ENCODE measurements around the gene CHST6.
"Not testable (repeated sequence)": the region's sequence is repeated elsewhere in the genome, so short reads cannot be mapped to it uniquely, and the experiment has no call there.

Gene CHST6

GRCh38 chr16:75472908-75473877 is 22.0 kb downstream of the CHST6 start:
- no peak for DNase-seq (ENCODE audit: extremely low read depth, low read depth)
- no peak for TF ChIP-seq CTCF (IDR thresholded peaks at IDR 0.05; ENCODE audit: low read depth, low read length, missing control alignments)
- no peak overlapping the region for H3K4me3 ChIP-seq (replicated peaks; ENCODE audit: low read depth, low read length)

- peak; percentile 42 for DNase-seq (ENCODE audit: extremely low read depth, low read depth)
- peak; percentile 71 for TF ChIP-seq CTCF (IDR thresholded peaks at IDR 0.05; ENCODE audit: low read depth, low read length, missing control alignments)
- no peak overlapping the region for H3K4me3 ChIP-seq (replicated peaks; ENCODE audit: low read depth, low read length)
These were observed 23.3 kb downstream of the CHST6 start for GRCh38 chr16:75471723-75472633.

GRCh38 chr16:75466760-75467159 is 28.5 kb downstream of the CHST6 start:
- TF ChIP-seq CTCF (IDR thresholded peaks at IDR 0.05; ENCODE audit: low read depth, low read length, missing control alignments): no peak
- no peak for DNase-seq (ENCODE audit: extremely low read depth, low read depth)

GRCh38 chr16:75464122-75464918 is 30.9 kb downstream of the CHST6 start, which contains the start of gene TMEM170A:
TMEM170A (minus strand) TSS chr16:75464689; CDS start chr16:75464600, 89 bp downstream.
- peak; percentile 100 for TF ChIP-seq CTCF (IDR thresholded peaks at IDR 0.05; ENCODE audit: low read depth, low read length, missing control alignments)
- H3K4me3 ChIP-seq (replicated peaks; ENCODE audit: low read depth, low read length): peak within 1 kb of the TSS; percentile 80
- peak; percentile 94 for DNase-seq (ENCODE audit: extremely low read depth, low read depth)

More at GRCh38 chr16:75466760-75467159, 28.5 kb downstream of the CHST6 start:
- no peak overlapping the region for H3K4me3 ChIP-seq (replicated peaks; ENCODE audit: low read depth, low read length)

- DNase-seq (ENCODE audit: extremely low read depth, low read depth): not testable (repeated sequence)
These were observed 31.7 kb downstream of the CHST6 start for GRCh38 chr16:75463389-75464121.

GRCh38 chr16:75462806-75463205 is 32.4 kb downstream of the CHST6 start:
- no peak for TF ChIP-seq CTCF (IDR thresholded peaks at IDR 0.05; ENCODE audit: low read depth, low read length, missing control alignments)
- DNase-seq (ENCODE audit: extremely low read depth, low read depth): no peak
- H3K4me3 ChIP-seq (replicated peaks; ENCODE audit: low read depth, low read length): peak overlapping the region; percentile 80

More at GRCh38 chr16:75463389-75464121, 31.7 kb downstream of the CHST6 start:
- H3K4me3 ChIP-seq (replicated peaks; ENCODE audit: low read depth, low read length): peak overlapping the region; percentile 80
